H4 (cell line): ENCODE data around the gene MAGEB10. TPM values are rescaled to one million over a fixed set of nuclear protein-coding genes. Genes with fewer than 3 reads are reported as not detected.
"Not testable (repeated sequence)": the region's sequence is repeated elsewhere in the genome, so short reads cannot be mapped to it uniquely, and the experiment has no call there.

ENCODE experiments used
- DNase-seq: peaks from one replicate; pipeline ENCODE4 v3.0.0-alpha.2; 2015; ENCODE audit warnings: low spot score
- total RNA-seq: library from RNA; depleted of rRNA; stranded (reverse); fragments of >200 nt; shearing (Covaris generic); gene quantifications from 2 replicates; pipeline ENCODE4 v1.2.3, GENCODE V29; 2014; rRNA removed

MAGEB10 gene
- not detected in 2 replicates for total RNA-seq

GRCh38 chrX:27807690-27808089 lies at the start of gene MAGEB10:
MAGEB10 (plus strand) TSS chrX:27807990; CDS start chrX:27821307, 13,317 bp downstream.
- no peak for DNase-seq

GRCh38 chrX:27765718-27766117 lies 42.1 kb upstream of the MAGEB10 start:
- no peak for DNase-seq

- DNase-seq = no peak
These were observed 40.4 kb upstream of the MAGEB10 start for GRCh38 chrX:27767387-27767786.

- DNase-seq = no peak
These were observed 31.8 kb upstream of the MAGEB10 start for GRCh38 chrX:27775984-27776383.

GRCh38 chrX:27796640-27797257 lies 11.0 kb upstream of the MAGEB10 start:
- no peak for DNase-seq

- no peak for DNase-seq
These were observed 10.2 kb upstream of the MAGEB10 start for GRCh38 chrX:27797575-27797974.

- DNase-seq = no peak
These were observed 436 bp downstream of the MAGEB10 start for GRCh38 chrX:27808226-27808625.

GRCh38 chrX:27808991-27809859 lies 1.4 kb downstream of the MAGEB10 start:
- not testable (repeated sequence) for DNase-seq

GRCh38 chrX:27815209-27815608 lies 7.4 kb downstream of the MAGEB10 start:
- DNase-seq = no peak

- no peak for DNase-seq
These were observed 16.0 kb downstream of the MAGEB10 start for GRCh38 chrX:27823812-27824211.

- DNase-seq = no peak
These were observed 30.4 kb downstream of the MAGEB10 start for GRCh38 chrX:27838185-27838584.

GRCh38 chrX:27840881-27841280 lies 33.1 kb downstream of the MAGEB10 start:
- peak; percentile 6 for DNase-seq

GRCh38 chrX:27842859-27843258 lies 35.1 kb downstream of the MAGEB10 start:
- no peak for DNase-seq

- no peak for DNase-seq
These were observed 52.5 kb downstream of the MAGEB10 start for GRCh38 chrX:27860337-27860736.

GRCh38 chrX:27863809-27864208 lies 56.0 kb downstream of the MAGEB10 start:
- no peak for DNase-seq

Other genes with a start within 250 kb of the MAGEB10 start
- gene DCAF8L2, start 217.6 kb upstream of the MAGEB10 start, total RNA-seq = 6.2 and 9.0 TPM in 2 replicates
- 0.14 TPM in 1 of 2 replicates, not detected in the other for gene DCAF8L1, start 173.5 kb downstream of the MAGEB10 start, total RNA-seq